ENCODE measurements around the gene CIP2A. TPM values are rescaled to one million over a fixed set of nuclear protein-coding genes. Genes with fewer than 3 reads are reported as not detected.

The CIP2A gene
- total and polyA plus RNA-seq, 5 donors from 2014 or later = 0.99 to 6.3 (median 1.7) TPM

- Histone ChIP-seq H3K4me3 (ENCODE audit: low read depth, low read length) (peak overlapping the region; percentile 67), H3K27me3 (ENCODE audit: control insufficient read depth, insufficient read depth, low read length) (no peaks in the 10 kb centered on the region), H3K27ac (ENCODE audit: insufficient read depth, low read length, poor library complexity, severe bottlenecking) (no peak overlapping the region), H3K4me1 (ENCODE audit: control insufficient read depth, insufficient read depth, low read length, poor library complexity, severe bottlenecking) (peaks cover 17% of the 10 kb centered on the region), H3K9me3 (ENCODE audit: control insufficient read depth in 2 of 2, low read length in 2 of 2) (no peaks in the 10 kb centered on the region), H3K36me3 (ENCODE audit: control insufficient read depth, insufficient read depth, low read length) (no peaks in the 10 kb centered on the region)
- H3K9me3 Mint-ChIP-seq = no peaks in the 10 kb centered on the region
- peak overlapping the region in 1 of 3 donors; percentile 1 for H3K27ac Mint-ChIP-seq
- peaks cover 11% of the 10 kb centered on the region for H3K36me3 Mint-ChIP-seq
- no peaks in the 10 kb centered on the region for H3K27me3 Mint-ChIP-seq
- peaks cover 0 to 23% (median 5%) of the 10 kb centered on the region in 4 donors for H3K4me1 Mint-ChIP-seq
- no peak for DNase-seq
- no peak for ATAC-seq (ENCODE audit: low read depth in 2 of 2)
- H3K4me3 Mint-ChIP-seq = peak overlapping the region in 3 of 4 donors; percentile 0 to 39 (median 6)
Observed at GRCh38 chr3:108564564-108564963, 24.7 kb downstream of the CIP2A start.

DNA sequence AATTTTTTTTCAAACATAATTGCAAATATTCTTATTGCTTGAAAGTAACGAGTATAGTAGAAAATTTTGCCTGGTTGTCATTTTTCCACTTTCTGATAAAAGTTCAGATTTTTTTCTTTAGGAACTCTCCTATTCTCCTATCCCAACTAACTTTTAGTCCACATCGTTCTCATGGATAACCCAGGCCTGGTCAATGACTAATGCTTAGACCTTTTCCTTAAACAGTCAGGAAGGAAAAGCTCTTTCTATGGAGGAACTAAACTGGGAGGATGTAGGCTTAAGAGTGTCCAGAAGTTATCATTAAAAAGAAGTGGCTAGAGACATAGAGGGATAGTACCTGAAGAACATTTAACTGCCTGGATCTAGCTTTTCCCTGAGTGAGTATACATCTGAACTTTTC, 26.7 kb downstream of the CIP2A start:
- H3K9me3 Mint-ChIP-seq = no peaks in the 10 kb centered on the region
- DNase-seq = no peak
- no peak overlapping the region for H3K27ac Mint-ChIP-seq
- peaks cover 13% of the 10 kb centered on the region for H3K36me3 Mint-ChIP-seq
- no peaks in the 10 kb centered on the region for H3K36me3 ChIP-seq (ENCODE audit: control insufficient read depth, insufficient read depth, low read length)
- no peaks in the 10 kb centered on the region for H3K27me3 ChIP-seq (ENCODE audit: control insufficient read depth, insufficient read depth, low read length)
- no peak overlapping the region for H3K27ac ChIP-seq (ENCODE audit: insufficient read depth, low read length, poor library complexity, severe bottlenecking)
- no peak for ATAC-seq (ENCODE audit: low read depth in 2 of 2)
- H3K27me3 Mint-ChIP-seq = no peaks in the 10 kb centered on the region
- H3K4me1 Mint-ChIP-seq = peaks cover 0 to 23% (median 5%) of the 10 kb centered on the region in 4 donors
- H3K4me1 ChIP-seq (ENCODE audit: control insufficient read depth, insufficient read depth, low read length, poor library complexity, severe bottlenecking) = peaks cover 17% of the 10 kb centered on the region
- H3K9me3 ChIP-seq (ENCODE audit: control insufficient read depth in 2 of 2, low read length in 2 of 2) = no peaks in the 10 kb centered on the region
- no peak overlapping the region for H3K4me3 ChIP-seq (ENCODE audit: low read depth, low read length)
- H3K4me3 Mint-ChIP-seq = no peak overlapping the region

DNA sequence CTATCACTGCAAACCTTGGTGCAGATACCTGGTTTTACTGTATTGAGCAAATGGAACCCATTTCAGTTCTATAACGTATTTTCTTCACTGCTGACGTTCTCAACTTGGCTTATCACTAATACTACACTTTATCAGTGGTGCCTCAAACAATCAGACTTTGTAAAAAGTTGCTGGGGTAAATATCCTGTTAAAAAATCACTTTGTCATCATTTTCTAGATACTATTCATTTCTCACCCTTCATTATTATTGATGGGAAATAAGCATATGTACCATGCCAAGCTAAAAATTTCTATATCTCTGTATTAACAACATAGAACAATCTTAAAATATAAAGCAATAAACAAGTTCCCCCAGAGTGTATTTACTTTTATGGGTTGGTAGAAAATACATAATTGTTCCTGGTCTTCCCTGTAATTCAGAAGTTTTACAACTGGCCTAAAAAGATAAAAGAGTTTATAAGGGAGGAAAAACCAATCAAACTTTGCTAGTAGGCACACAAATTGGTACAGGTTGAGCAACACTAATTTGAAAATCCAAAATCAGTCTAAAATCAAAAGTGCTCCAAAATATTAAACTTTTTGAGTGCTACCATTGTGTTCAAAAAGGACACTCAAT, 33.2 kb downstream of the CIP2A start:
- H3K36me3 Mint-ChIP-seq = peaks cover 6% of the 10 kb centered on the region
- H3K27ac Mint-ChIP-seq = peak overlapping the region in 2 of 3 donors; percentile 39 to 69
- no peaks in the 10 kb centered on the region for H3K9me3 ChIP-seq (ENCODE audit: control insufficient read depth in 2 of 2, low read length in 2 of 2)
- no peak overlapping the region for H3K4me3 Mint-ChIP-seq
- ATAC-seq (ENCODE audit: low read depth in 2 of 2) = no peak
- no peaks in the 10 kb centered on the region for H3K27me3 Mint-ChIP-seq
- no peak overlapping the region for H3K27ac ChIP-seq (ENCODE audit: insufficient read depth, low read length, poor library complexity, severe bottlenecking)
- H3K36me3 ChIP-seq (ENCODE audit: control insufficient read depth, insufficient read depth, low read length) = no peaks in the 10 kb centered on the region
- no peaks in the 10 kb centered on the region for H3K27me3 ChIP-seq (ENCODE audit: control insufficient read depth, insufficient read depth, low read length)
- no peaks in the 10 kb centered on the region for H3K9me3 Mint-ChIP-seq
- peaks cover 5 to 8% (median 7%) of the 10 kb centered on the region in 4 donors for H3K4me1 Mint-ChIP-seq
- no peak overlapping the region for H3K4me3 ChIP-seq (ENCODE audit: low read depth, low read length)
- H3K4me1 ChIP-seq (ENCODE audit: control insufficient read depth, insufficient read depth, low read length, poor library complexity, severe bottlenecking) = peaks cover 6% of the 10 kb centered on the region
- DNase-seq = no peak

- no peak overlapping the region for H3K4me3 ChIP-seq (ENCODE audit: low read depth, low read length)
- H3K4me1 Mint-ChIP-seq = peaks cover 5 to 9% (median 7%) of the 10 kb centered on the region in 4 donors
- no peaks in the 10 kb centered on the region for H3K27me3 Mint-ChIP-seq
- H3K27me3 ChIP-seq (ENCODE audit: control insufficient read depth, insufficient read depth, low read length) = no peaks in the 10 kb centered on the region
- H3K36me3 ChIP-seq (ENCODE audit: control insufficient read depth, insufficient read depth, low read length) = no peaks in the 10 kb centered on the region
- DNase-seq (no peak), ATAC-seq (ENCODE audit: low read depth in 2 of 2) (no peak)
- peaks cover 6% of the 10 kb centered on the region for H3K4me1 ChIP-seq (ENCODE audit: control insufficient read depth, insufficient read depth, low read length, poor library complexity, severe bottlenecking)
- no peaks in the 10 kb centered on the region for H3K9me3 Mint-ChIP-seq
- no peaks in the 10 kb centered on the region for H3K9me3 ChIP-seq (ENCODE audit: control insufficient read depth in 2 of 2, low read length in 2 of 2)
- no peak overlapping the region for H3K27ac ChIP-seq (ENCODE audit: insufficient read depth, low read length, poor library complexity, severe bottlenecking)
- peaks cover 4% of the 10 kb centered on the region for H3K36me3 Mint-ChIP-seq
- no peak overlapping the region for H3K4me3 Mint-ChIP-seq
- peak overlapping the region in 1 of 3 donors; percentile 69 for H3K27ac Mint-ChIP-seq
Observed at GRCh38 chr3:108554913-108555571, 34.2 kb downstream of the CIP2A start.

DNA sequence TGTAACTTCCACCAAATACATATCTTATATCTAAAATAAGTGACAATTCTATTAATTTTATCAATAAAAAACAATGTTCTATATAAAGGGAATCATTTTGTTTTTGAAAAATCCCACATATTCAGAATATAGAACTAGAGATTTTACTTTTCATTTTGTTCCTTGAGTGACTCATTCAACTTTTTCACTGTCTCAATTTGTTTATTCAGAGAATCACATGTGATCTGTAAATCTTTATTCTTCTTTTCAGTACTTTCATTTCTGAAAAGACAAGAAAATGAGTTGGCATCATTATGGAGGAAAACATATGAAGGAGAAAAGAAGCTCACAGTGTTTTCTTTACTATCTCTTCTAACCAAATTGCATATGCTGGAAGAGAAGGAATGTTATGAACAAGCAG, 35.0 kb downstream of the CIP2A start:
- Histone ChIP-seq H3K4me1 (ENCODE audit: control insufficient read depth, insufficient read depth, low read length, poor library complexity, severe bottlenecking) (peaks cover 6% of the 10 kb centered on the region), H3K27ac (ENCODE audit: insufficient read depth, low read length, poor library complexity, severe bottlenecking) (no peak overlapping the region), H3K4me3 (ENCODE audit: low read depth, low read length) (no peak overlapping the region), H3K36me3 (ENCODE audit: control insufficient read depth, insufficient read depth, low read length) (no peaks in the 10 kb centered on the region), H3K27me3 (ENCODE audit: control insufficient read depth, insufficient read depth, low read length) (no peaks in the 10 kb centered on the region), H3K9me3 (ENCODE audit: control insufficient read depth in 2 of 2, low read length in 2 of 2) (no peaks in the 10 kb centered on the region)
- no peaks in the 10 kb centered on the region for H3K27me3 Mint-ChIP-seq
- H3K36me3 Mint-ChIP-seq = peaks cover 4% of the 10 kb centered on the region
- no peak for DNase-seq
- H3K4me1 Mint-ChIP-seq = peaks cover 5 to 9% (median 7%) of the 10 kb centered on the region in 4 donors
- no peak for ATAC-seq (ENCODE audit: low read depth in 2 of 2)
- peak overlapping the region in 1 of 3 donors; percentile 6 for H3K27ac Mint-ChIP-seq
- H3K4me3 Mint-ChIP-seq = no peak overlapping the region
- H3K9me3 Mint-ChIP-seq = no peaks in the 10 kb centered on the region

GRCh38 chr3:108552267-108553159, 36.7 kb downstream of the CIP2A start:
- H3K27me3 ChIP-seq (ENCODE audit: control insufficient read depth, insufficient read depth, low read length) = no peaks in the 10 kb centered on the region
- ATAC-seq (ENCODE audit: low read depth in 2 of 2) (peak; percentile 44 to 65), DNase-seq (peak in 2 of 3 donors; percentile 50 to 53)
- no peaks in the 10 kb centered on the region for H3K36me3 Mint-ChIP-seq
- H3K4me1 ChIP-seq (ENCODE audit: control insufficient read depth, insufficient read depth, low read length, poor library complexity, severe bottlenecking) = peaks cover 6% of the 10 kb centered on the region
- no peaks in the 10 kb centered on the region for H3K9me3 ChIP-seq (ENCODE audit: control insufficient read depth in 2 of 2, low read length in 2 of 2)
- peaks cover 5 to 20% (median 8%) of the 10 kb centered on the region in 4 donors for H3K4me1 Mint-ChIP-seq
- H3K27me3 Mint-ChIP-seq = no peaks in the 10 kb centered on the region
- no peaks in the 10 kb centered on the region for H3K36me3 ChIP-seq (ENCODE audit: control insufficient read depth, insufficient read depth, low read length)
- peak overlapping the region; percentile 8 for H3K4me3 ChIP-seq (ENCODE audit: low read depth, low read length)
- no peak overlapping the region for H3K27ac ChIP-seq (ENCODE audit: insufficient read depth, low read length, poor library complexity, severe bottlenecking)
- H3K4me3 Mint-ChIP-seq = peak overlapping the region in 1 of 4 donors; percentile 59
- H3K27ac Mint-ChIP-seq = peak overlapping the region in 1 of 3 donors; percentile 72
- no peaks in the 10 kb centered on the region for H3K9me3 Mint-ChIP-seq

DNA sequence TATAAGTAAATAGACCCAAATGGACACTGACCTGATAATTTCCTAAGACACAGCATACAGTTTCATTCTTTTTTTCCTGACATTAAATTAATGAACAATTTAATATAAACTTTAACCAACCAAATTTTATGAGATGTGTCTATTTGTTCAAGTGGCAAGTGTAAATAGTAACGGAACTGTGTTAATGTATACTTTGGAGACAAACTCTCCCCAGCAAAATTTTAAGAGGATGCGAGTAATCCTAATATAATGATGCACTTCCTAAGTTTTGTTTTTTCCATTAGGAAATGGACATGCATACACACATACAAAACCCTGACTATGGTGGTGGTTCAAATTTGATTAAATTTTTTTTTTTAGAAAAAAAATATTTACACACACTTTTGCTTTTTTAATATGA, 40.4 kb downstream of the CIP2A start:
- Histone ChIP-seq H3K4me1 (ENCODE audit: control insufficient read depth, insufficient read depth, low read length, poor library complexity, severe bottlenecking) (peaks cover 12% of the 10 kb centered on the region), H3K36me3 (ENCODE audit: control insufficient read depth, insufficient read depth, low read length) (no peaks in the 10 kb centered on the region), H3K27ac (ENCODE audit: insufficient read depth, low read length, poor library complexity, severe bottlenecking) (no peak overlapping the region), H3K27me3 (ENCODE audit: control insufficient read depth, insufficient read depth, low read length) (no peaks in the 10 kb centered on the region), H3K9me3 (ENCODE audit: control insufficient read depth in 2 of 2, low read length in 2 of 2) (no peaks in the 10 kb centered on the region), H3K4me3 (ENCODE audit: low read depth, low read length) (no peak overlapping the region)
- Mint-ChIP-seq H3K36me3 (peaks cover 3% of the 10 kb centered on the region), H3K9me3 (no peaks in the 10 kb centered on the region), H3K27ac (no peak overlapping the region), H3K27me3 (no peaks in the 10 kb centered on the region), H3K4me1 (peaks cover 18 to 42% (median 20%) of the 10 kb centered on the region in 4 donors), H3K4me3 (no peak overlapping the region)
- ATAC-seq (ENCODE audit: low read depth in 2 of 2) (no peak), DNase-seq (no peak)
